Suprapubic skin (tissue), 4 donors: ENCODE data around the gene CEP72. TPM values are rescaled to one million over a fixed set of nuclear protein-coding genes. Genes with fewer than 3 reads are reported as not detected.

Experiments
- DNase-seq, 2 donors: peaks; one replicate each; pipeline ENCODE4 v3.0.0-alpha.2; 2019; ENCODE audit warnings: low spot score in 2 of 2
- H3K27ac ChIP-seq: fragments of 200-600 bp; sonication (generic); one replicate; pipeline ENCODE4 v1.5.1; 2019
- H3K27me3 ChIP-seq: fragments of 200-600 bp; sonication (generic); one replicate; pipeline ENCODE4 v1.5.1; 2019
- H3K36me3 ChIP-seq: fragments of 200-600 bp; sonication (generic); one replicate; pipeline ENCODE4 v1.5.1; 2019
- H3K4me1 ChIP-seq: fragments of 200-600 bp; sonication (generic); one replicate; pipeline ENCODE4 v1.5.1; 2019
- H3K4me3 ChIP-seq: fragments of 200-600 bp; sonication (generic); one replicate; pipeline ENCODE4 v1.5.1; 2019; ENCODE audit warnings: mild to moderate bottlenecking
- H3K9me3 ChIP-seq: fragments of 200-600 bp; sonication (generic); one replicate; pipeline ENCODE4 v1.5.1; 2019
- EP300 ChIP-seq: sonication (generic); formaldehyde crosslinking; IDR thresholded peaks from one replicate; pipeline ENCODE4 v1.6.1; 2017; ENCODE audit warnings: antibody characterized with exemption
- POLR2A ChIP-seq, 2 donors: fragments of 450-650 bp; IDR thresholded peaks; one replicate each; pipeline ENCODE4 v1.6.1; 2017; ENCODE audit warnings: antibody characterized with exemption in 2 of 2, mild to moderate bottlenecking in 2 of 2, moderate library complexity in 2 of 2
- POLR2AphosphoS5 ChIP-seq, 3 donors: sonication (generic); formaldehyde crosslinking; IDR thresholded peaks; one replicate each; pipeline ENCODE4 v1.6.1; 2017; ENCODE audit warnings: antibody characterized with exemption in 3 of 3
- WGBS: methylation state at CpG from one replicate; pipeline ENCODE4 v1.1.5; 2018; 5-methylcytosine and 5-hydroxymethylcytosine counted together
- total RNA-seq, 4 donors: library from RNA; depleted of rRNA; stranded (reverse); fragments of >200 nt; gene quantifications; one replicate each; pipeline ENCODE4 v1.1.0, GENCODE V29; 2016
- TF ChIP-seq, protein P1 (sequence below), 2 donors: fragments of 200-600 bp in 1 of 2; fragments of 450-650 bp in 1 of 2; sonication (generic) in 1 of 2; IDR thresholded peaks; one replicate each; pipeline ENCODE4 v1.5.1; 2016 to 2019; ENCODE audit warnings: antibody characterized with exemption in 2 of 2, mild to moderate bottlenecking in 1 of 2, moderate library complexity in 1 of 2

The CEP72 gene
- total RNA-seq, 4 donors from 2014 or later, result 8.3 to 13.6 (median 10.9) TPM

- H3K4me1 ChIP-seq, result no peaks in the 10 kb centered on the region
- 95% methylated on average over 5 of the region's 5 CpGs for WGBS
- peaks cover 29% of the 10 kb centered on the region for H3K36me3 ChIP-seq
- peak; percentile 29 to 40 for DNase-seq
- no peaks in the 10 kb centered on the region for H3K9me3 ChIP-seq
- TF ChIP-seq EP300 (no peak), POLR2AphosphoS5 (IDR thresholded peaks at IDR 0.05) (no peak), POLR2A (IDR thresholded peaks at IDR 0.05) (no peak)
- TF ChIP-seq, protein P1, sequence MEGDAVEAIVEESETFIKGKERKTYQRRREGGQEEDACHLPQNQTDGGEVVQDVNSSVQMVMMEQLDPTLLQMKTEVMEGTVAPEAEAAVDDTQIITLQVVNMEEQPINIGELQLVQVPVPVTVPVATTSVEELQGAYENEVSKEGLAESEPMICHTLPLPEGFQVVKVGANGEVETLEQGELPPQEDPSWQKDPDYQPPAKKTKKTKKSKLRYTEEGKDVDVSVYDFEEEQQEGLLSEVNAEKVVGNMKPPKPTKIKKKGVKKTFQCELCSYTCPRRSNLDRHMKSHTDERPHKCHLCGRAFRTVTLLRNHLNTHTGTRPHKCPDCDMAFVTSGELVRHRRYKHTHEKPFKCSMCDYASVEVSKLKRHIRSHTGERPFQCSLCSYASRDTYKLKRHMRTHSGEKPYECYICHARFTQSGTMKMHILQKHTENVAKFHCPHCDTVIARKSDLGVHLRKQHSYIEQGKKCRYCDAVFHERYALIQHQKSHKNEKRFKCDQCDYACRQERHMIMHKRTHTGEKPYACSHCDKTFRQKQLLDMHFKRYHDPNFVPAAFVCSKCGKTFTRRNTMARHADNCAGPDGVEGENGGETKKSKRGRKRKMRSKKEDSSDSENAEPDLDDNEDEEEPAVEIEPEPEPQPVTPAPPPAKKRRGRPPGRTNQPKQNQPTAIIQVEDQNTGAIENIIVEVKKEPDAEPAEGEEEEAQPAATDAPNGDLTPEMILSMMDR (IDR thresholded peaks at IDR 0.05), result no peak
- no peaks in the 10 kb centered on the region for H3K27me3 ChIP-seq
- no peak overlapping the region for H3K4me3 ChIP-seq
- no peak overlapping the region for H3K27ac ChIP-seq
These were observed 6.3 kb downstream of the CEP72 start for GRCh38 chr5:618450-618849.

DNA sequence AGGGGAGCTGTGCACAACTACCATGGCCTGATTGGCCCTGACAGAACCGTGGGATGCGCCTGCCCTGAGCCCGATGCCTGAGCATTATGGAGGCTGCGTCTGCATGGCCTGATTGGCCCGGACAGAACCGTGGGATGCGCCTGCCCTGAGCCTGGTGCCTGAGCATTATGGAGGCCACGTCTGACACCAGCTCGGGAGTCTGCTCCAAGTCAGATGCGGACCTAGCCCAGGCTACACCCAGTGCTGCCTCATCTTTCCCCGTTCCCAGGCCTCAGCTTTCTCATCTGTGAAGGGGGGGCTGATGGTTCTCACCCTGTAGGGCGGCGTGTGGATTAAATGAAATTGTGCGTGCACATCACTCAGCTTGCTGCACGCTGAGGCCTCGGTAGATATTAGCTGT lies 7.3 kb downstream of the CEP72 start:
- Histone ChIP-seq H3K27ac (no peak overlapping the region), H3K9me3 (no peaks in the 10 kb centered on the region), H3K4me3 (no peak overlapping the region), H3K36me3 (peaks cover 30% of the 10 kb centered on the region), H3K27me3 (no peaks in the 10 kb centered on the region), H3K4me1 (no peaks in the 10 kb centered on the region)
- TF ChIP-seq, protein P1 (IDR thresholded peaks at IDR 0.05), result no peak
- no peak for TF ChIP-seq POLR2A (IDR thresholded peaks at IDR 0.05)
- TF ChIP-seq EP300, result no peak
- TF ChIP-seq POLR2AphosphoS5 (IDR thresholded peaks at IDR 0.05), result no peak
- 94% methylated on average over 16 of the region's 16 CpGs for WGBS
- peak; percentile 18 to 60 for DNase-seq

DNA sequence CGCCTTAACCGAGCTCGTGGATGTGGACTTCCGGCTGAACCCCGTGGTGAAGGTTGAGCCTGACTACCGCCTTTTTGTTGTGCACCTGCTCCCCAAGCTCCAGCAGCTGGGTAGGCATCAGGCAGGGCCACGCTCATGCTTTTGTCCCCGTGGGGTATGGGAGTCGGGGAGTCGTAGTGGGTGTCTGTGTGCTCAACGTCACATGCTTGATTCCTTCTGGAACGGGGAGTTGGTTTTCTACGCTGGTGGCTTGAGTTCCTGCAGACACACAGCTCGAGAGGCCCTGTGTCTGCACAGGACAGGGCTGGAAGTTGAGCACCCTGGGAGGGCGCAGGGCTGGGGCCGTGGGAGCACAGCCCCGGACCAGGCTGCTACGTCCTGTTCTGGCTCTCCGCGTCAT lies 8.0 kb downstream of the CEP72 start:
- DNase-seq, result peak; percentile 34 to 54
- TF ChIP-seq, protein P1 (IDR thresholded peaks at IDR 0.05), result no peak
- TF ChIP-seq POLR2AphosphoS5 (IDR thresholded peaks at IDR 0.05), result no peak
- no peak for TF ChIP-seq EP300
- TF ChIP-seq POLR2A (IDR thresholded peaks at IDR 0.05), result no peak
- Histone ChIP-seq H3K36me3 (peaks cover 34% of the 10 kb centered on the region), H3K9me3 (no peaks in the 10 kb centered on the region), H3K27ac (no peak overlapping the region), H3K4me1 (no peaks in the 10 kb centered on the region), H3K27me3 (no peaks in the 10 kb centered on the region), H3K4me3 (no peak overlapping the region)
- 95% methylated on average over 19 of the region's 20 CpGs for WGBS

DNA sequence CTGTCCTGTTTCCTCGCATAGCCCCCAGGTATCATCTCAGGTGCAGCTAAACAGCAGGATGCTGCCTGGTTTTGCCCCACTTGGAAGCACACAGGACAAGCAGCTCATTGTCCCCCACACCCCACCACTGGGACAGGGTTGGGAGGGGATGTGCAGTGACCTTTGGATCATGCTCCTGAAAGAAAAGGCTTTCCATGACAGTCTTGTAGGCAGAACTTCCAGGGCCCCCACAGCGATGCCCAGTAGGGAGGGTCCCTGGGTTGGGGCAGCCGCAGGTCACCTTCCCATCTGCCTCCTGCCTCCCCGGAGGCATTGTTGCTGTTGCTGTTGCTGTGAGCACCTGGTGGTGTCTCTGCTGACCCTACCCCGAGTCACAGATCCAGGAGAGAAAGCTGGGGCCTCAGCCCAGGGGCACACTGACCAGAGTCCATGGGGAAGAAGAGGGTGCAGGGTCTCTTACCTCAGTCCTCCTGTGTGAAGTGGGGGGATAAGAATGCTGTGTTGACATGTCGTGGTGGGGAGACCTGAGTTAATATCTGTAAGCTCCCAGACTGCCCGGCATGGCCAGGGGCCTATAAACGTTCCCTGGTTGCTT lies 8.5 kb downstream of the CEP72 start:
- TF ChIP-seq POLR2AphosphoS5 (IDR thresholded peaks at IDR 0.05) (no peak), POLR2A (IDR thresholded peaks at IDR 0.05) (no peak), EP300 (no peak)
- TF ChIP-seq, protein P1 (IDR thresholded peaks at IDR 0.05), result no peak
- DNase-seq, result peak; percentile 39 to 55
- WGBS, result 100% methylated on average over 5 of the region's 8 CpGs
- H3K9me3 ChIP-seq, result no peaks in the 10 kb centered on the region
- H3K27me3 ChIP-seq, result no peaks in the 10 kb centered on the region
- H3K4me1 ChIP-seq, result no peaks in the 10 kb centered on the region
- no peak overlapping the region for H3K4me3 ChIP-seq
- H3K36me3 ChIP-seq, result peaks cover 34% of the 10 kb centered on the region
- H3K27ac ChIP-seq, result no peak overlapping the region

DNA sequence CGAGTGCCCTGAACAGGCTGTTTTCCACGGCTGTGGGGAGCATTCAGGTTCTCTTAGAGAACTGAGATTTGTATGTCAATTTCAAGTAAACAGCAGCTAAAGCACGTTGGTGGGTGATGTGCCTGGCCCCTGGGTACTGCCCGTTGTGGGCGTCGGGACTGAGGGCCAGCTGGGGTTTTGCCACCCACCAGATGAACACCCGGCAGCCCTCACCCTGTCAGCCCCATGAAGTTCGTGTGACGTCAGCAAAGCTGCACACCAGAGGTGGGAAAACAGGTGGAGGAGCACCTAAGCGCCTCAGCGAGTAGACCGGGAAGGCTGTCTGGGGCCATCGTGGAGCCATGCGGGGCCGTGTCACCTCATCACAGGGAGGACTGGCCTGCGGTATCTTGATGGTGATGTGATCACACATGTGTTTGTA lies 9.2 kb downstream of the CEP72 start:
- 96% methylated on average over 12 of the region's 16 CpGs for WGBS
- Histone ChIP-seq H3K4me3 (no peak overlapping the region), H3K27me3 (no peaks in the 10 kb centered on the region), H3K36me3 (peaks cover 34% of the 10 kb centered on the region), H3K9me3 (no peaks in the 10 kb centered on the region), H3K4me1 (no peaks in the 10 kb centered on the region), H3K27ac (no peak overlapping the region)
- no peak for TF ChIP-seq EP300
- TF ChIP-seq, protein P1 (IDR thresholded peaks at IDR 0.05), result no peak
- TF ChIP-seq POLR2A (IDR thresholded peaks at IDR 0.05), result no peak
- no peak for TF ChIP-seq POLR2AphosphoS5 (IDR thresholded peaks at IDR 0.05)
- peak; percentile 35 to 68 for DNase-seq
